HG03066 (cell line): ENCODE results near the gene MAD2L2.
A peak's percentile ranks its signal among the peaks of the same experiment; 100 is the strongest.

Source experiments
- ATAC-seq: cut with Tn5 transposase; IDR thresholded peaks from one replicate; pipeline ENCODE4 v1.9.1; 2021; ENCODE audit warnings: low read depth; ENCODE audit not compliant: unreplicated experiment

The MAD2L2 gene

DNA sequence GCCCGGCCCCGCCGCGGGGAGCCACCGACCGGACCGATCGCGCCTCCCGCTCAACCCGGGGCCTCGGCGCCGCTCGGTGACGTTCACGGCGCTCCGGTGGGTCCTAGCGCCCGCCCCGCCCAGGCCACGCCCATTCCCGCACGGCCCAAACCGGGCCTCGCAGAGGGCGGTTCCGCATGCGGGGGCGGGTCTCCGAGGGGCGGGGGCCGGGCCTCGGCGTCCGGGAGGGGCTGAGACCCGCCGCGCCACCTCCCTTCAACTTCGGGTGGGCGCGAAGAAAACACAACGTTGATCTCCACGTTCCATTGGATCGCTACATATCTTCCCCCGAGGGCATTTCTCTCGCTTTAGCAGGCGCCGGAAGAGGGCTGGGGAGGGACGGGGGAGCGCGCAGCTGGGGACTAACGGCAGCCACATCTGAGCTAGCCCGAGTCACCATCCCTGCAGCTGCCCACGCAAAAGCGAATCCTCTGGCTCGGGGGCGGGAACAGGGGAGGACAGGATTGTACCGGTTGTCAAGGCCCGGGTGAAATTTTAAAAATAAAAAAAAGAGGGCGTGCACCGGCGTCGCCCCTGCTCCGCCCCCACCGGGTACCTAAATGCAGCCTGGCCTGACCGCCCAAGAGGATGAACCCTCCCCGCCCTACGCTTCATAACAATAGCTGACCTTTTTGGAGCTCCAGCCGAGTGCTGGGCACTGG lies at the start of gene MAD2L2:
TSS of gene MAD2L2 (minus strand) at position 78 of the 701 bp plus-strand sequence. CDS start 547 bp downstream, outside the sequence.
- peak; percentile 85 for ATAC-seq

DNA sequence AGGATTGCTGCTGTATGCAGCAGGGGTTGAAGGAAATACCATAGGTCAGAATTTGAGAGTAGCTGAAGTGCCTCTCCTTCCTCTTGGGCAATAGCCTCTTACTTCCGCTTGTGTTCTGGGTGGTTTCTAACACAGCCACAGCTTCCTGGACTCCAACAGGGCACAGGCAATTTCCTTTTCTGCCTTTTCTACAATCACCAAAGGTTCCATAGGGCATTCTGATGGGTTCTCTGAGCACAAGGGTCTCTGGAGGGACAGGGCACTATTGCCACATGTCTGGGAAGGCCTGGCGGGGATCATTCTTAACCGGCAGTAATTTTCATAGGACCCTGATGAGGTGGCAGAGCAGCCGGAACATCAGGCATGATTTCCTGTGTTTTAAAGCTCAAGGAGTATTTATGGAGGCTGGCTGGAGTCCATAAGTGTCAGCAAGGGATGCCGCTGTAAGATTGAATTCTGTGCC lies 49.5 kb upstream of the MAD2L2 start:
- no peak for ATAC-seq

GRCh38 chr1:11729498-11730428 lies 48.8 kb upstream of the MAD2L2 start:
- no peak for ATAC-seq

DNA sequence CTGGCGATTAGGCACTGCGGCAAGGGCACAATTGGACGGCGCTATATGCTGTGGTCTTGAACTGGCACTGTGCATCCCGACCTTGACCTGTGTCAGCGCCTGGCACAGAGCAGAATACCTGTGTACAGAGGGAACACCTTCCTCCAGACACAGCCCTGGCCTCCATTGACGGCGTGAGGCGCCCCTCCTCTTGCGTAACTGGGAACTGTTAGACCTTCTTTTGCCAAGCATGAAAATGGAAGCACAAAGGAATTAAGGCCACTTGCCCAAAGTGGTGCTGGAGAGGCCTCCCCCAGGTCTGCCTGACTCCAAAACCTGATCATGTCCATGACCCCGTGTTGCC lies 48.2 kb upstream of the MAD2L2 start:
- no peak for ATAC-seq

GRCh38 chr1:11728126-11728806 lies 47.3 kb upstream of the MAD2L2 start:
- ATAC-seq, result no peak

- no peak for ATAC-seq
Observed at GRCh38 chr1:11727119-11727518, 46.2 kb upstream of the MAD2L2 start.

DNA sequence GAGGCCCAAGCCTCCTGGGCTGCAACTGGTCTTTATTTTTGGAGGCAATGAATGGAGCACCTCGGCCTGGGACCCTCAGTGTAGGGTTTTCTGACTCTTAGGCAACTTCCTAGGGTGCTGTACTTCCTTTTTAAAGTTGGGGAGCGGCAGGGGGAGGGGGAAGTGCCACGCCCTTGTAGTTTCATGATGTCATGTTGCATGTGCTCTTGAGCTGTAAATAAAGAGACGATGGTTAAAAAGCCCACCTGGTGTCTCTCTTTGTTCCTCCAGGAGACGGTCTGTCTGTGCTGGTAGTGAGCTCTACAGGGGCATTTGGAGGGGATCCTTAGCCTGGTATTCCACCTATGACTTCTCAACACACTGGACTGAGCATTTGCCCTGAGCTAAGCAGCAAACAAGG lies 44.7 kb upstream of the MAD2L2 start:
- ATAC-seq, result no peak

DNA sequence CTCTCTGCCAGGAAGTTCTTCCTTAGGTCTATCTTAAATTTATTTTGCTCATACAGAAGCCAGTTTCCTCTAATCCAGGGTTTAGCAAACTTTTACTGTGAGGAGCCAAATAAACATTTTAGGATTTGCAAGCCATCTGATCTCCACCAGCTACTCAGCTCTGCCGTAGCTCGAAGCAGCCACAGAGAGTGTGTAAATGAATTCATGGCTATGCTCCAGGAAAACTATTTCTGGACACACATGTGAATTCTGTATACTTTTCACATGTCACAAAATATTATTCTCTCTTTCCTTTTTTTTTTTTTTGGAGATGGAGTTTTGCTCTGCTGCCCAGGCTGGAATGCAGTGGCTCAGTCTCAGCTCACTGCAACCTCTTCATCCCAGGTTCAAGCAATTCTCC lies 41.6 kb upstream of the MAD2L2 start:
- no peak for ATAC-seq

- no peak for ATAC-seq
Observed at GRCh38 chr1:11721311-11721710, 40.4 kb upstream of the MAD2L2 start.

GRCh38 chr1:11720525-11720924 lies 39.6 kb upstream of the MAD2L2 start:
- ATAC-seq, result no peak

GRCh38 chr1:11720033-11720376 lies 39.1 kb upstream of the MAD2L2 start:
- ATAC-seq, result no peak

GRCh38 chr1:11719313-11720032 lies 38.5 kb upstream of the MAD2L2 start:
- no peak for ATAC-seq

DNA sequence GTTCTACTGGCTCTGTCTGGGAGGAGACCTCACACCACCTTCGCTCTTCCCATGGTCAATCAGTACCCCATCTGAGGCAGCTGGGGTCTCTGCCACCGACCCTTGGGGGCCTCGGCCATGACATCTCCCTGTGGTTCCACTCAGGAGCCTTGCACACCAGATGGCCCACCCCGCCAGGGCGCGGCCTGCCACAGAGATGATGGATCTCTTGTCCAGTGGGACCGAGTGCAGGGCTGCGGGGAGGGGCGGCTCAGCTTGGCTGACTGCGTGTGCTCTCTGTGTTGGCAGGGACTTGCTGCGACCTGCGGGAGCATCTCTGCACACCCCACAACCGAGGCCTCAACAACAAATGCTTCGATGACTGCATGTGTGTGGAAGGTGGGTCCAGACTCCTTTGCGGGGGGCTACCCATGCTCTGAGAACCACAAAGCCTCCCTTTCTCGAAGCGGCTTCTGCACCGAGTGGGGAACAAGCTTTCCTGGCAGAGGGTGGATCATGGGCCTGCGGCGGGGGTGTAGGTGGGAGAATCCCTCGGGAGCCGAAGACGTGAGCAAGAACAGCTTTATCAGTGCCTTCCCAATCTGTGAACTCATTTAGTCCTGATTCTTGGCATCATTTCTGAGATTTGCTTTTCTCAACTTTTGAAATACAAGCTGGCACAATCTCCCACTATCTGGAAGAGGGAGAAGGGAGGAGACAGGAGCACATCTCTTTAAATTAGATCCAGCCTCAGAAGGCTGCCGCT lies 34.1 kb upstream of the MAD2L2 start:
- ATAC-seq, result no peak

DNA sequence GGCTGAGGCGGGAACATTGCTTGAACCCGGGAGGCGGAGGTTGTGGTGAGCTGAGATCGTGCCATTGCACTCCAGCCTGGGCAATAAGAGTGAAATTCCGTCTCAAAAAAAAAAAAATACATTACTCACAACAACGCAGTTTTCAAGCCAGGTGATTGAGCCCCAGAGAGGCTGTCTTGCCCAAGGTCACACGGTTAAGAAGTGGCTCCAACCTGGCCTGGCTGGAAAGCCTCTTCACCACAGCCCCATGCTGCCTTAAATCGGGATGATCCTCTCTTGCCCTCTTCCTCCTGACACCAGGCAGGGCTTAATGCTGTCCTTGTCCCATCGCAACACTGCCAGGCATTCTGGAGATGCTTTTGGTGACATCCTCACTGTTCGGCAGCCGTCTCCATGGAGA lies 32.1 kb upstream of the MAD2L2 start:
- no peak for ATAC-seq

DNA sequence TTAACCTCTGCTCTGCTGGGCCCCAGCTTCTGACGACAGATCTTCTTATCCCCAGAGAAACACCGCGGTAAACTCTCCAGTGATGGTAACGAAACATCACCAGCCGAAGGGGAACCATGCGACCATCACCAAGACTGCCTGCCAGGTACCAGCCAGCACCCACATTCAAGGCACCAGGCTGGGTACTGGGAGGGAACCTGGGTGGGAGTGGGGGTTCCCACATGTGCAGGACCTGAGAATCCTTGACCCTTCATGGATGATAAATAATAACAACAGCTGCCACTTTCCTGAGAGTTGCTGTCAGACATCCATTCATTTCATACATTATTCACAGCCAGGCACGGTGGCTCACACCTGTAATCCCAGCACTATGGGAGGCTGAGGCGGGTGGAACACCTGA lies 31.3 kb upstream of the MAD2L2 start:
- ATAC-seq, result no peak

GRCh38 chr1:11711490-11711889 lies 30.5 kb upstream of the MAD2L2 start:
- ATAC-seq, result no peak

GRCh38 chr1:11708554-11709350 lies 27.8 kb upstream of the MAD2L2 start:
- ATAC-seq, result no peak

DNA sequence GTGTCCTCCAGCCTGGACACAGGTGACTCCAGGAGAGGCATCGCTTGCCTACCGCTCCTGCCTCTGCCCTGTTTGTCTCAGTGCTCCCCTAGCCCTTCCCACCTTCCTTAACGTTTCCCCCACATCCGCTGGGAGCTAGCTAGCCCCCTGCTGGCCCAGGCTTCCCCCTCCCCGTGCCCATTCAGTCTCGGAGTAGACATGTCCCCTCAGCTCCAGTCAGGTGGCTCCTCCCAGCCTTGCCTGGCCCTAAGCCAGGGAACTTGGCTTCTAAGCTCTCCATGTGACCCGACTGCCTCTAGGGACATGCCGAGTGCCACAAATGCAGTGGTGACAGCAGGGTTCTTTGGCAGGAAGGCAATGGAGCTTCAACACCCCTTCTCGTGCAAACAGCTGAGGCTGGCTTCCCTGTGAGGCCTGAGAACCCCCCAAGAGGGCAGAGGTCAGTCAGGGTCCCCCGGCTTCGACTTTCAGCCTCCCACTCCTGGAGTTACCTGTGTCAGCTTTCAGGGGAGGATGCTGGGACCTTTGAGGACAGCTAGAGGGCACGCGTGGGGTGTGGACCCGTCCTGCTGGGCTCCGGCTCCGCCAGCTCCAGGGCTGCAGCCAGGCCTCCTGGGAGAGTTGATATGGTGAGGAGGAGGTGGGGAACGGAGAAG lies 26.8 kb upstream of the MAD2L2 start:
- no peak for ATAC-seq

DNA sequence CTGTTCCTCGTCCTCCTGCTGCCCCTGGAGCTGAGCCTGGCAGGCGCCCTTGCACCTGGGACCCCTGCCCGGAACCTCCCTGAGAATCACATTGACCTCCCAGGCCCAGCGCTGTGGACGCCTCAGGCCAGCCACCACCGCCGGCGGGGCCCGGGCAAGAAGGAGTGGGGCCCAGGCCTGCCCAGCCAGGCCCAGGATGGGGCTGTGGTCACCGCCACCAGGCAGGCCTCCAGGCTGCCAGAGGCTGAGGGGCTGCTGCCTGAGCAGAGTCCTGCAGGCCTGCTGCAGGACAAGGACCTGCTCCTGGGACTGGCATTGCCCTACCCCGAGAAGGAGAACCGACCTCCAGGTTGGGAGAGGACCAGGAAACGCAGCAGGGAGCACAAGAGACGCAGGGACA lies 25.3 kb upstream of the MAD2L2 start:
- ATAC-seq, result no peak
